H1 (cell line): ENCODE data around the gene NAT10. TPM values are rescaled to one million over a fixed set of nuclear protein-coding genes. Genes with fewer than 3 reads are reported as not detected.
"Not testable (repeated sequence)": the region's sequence is repeated elsewhere in the genome, so short reads cannot be mapped to it uniquely, and the experiment has no call there.

Experiments used
- CTCF ChIA-PET: fragments of 300-600 bp; sonication (Branson Sonifier 250); formaldehyde crosslinking; loops from one replicate; lab custom pipeline; 2021; ENCODE audit not compliant: partially characterized antibody; lab: Charles Lee
- POLR2A ChIA-PET: fragments of 300-600 bp; sonication (Branson Sonifier 250); formaldehyde crosslinking; loops from one replicate; lab custom pipeline; 2021; ENCODE audit warnings: inconsistent platforms; ENCODE audit not compliant: partially characterized antibody; lab: Charles Lee
- DNase-seq, 2 experiments: peaks; one replicate each; pipeline versions ENCODE4 v3.0.0 to v3.0.0-alpha.2; 2010 to 2022; ENCODE audit warnings: low spot score in 2 of 2, low read depth in 1 of 2, mixed read lengths in 1 of 2
- FAIRE-seq: peaks from 2 replicates; lab custom pipeline; 2011; peaks lifted over from hg19 to GRCh38; lab: Jason Lieb, UNC
- H2AFZ ChIP-seq: 2 replicates; pipeline ENCODE4 v1.8.1; 2012; ENCODE audit warnings: low read length, inconsistent platforms
- H2AK5ac ChIP-seq: 2 replicates; pipeline ENCODE4 v1.6.1; 2013; ENCODE audit warnings: low read depth, low read length
- H2BK120ac ChIP-seq: replicated peaks from 2 replicates; pipeline ENCODE3; 2013; ENCODE audit warnings: low read depth, low read length, inconsistent platforms
- H2BK12ac ChIP-seq: 2 replicates; pipeline ENCODE4 v1.6.1; 2013; ENCODE audit warnings: low read depth, low read length
- H2BK15ac ChIP-seq: 2 replicates; pipeline ENCODE4 v1.6.1; 2013; ENCODE audit warnings: low read length
- H2BK20ac ChIP-seq: 2 replicates; pipeline ENCODE4 v1.6.1; 2013; ENCODE audit warnings: low read length
- H2BK5ac ChIP-seq: 2 replicates; pipeline ENCODE4 v1.6.1; 2013; ENCODE audit warnings: low read depth, low read length
- H3K14ac ChIP-seq: 2 replicates; pipeline ENCODE4 v1.6.1; 2013; ENCODE audit warnings: inconsistent platforms; ENCODE audit not compliant: insufficient read length
- H3K18ac ChIP-seq: 2 replicates; pipeline ENCODE4 v1.6.1; 2013; ENCODE audit warnings: low read length; ENCODE audit errors: extremely low read depth
- H3K23ac ChIP-seq: 2 replicates; pipeline ENCODE4 v1.6.1; 2013; ENCODE audit warnings: inconsistent platforms; ENCODE audit not compliant: insufficient read length
- H3K23me2 ChIP-seq: 2 replicates; pipeline ENCODE4 v1.6.1; 2013; ENCODE audit warnings: low read depth, low read length
- H3K27ac ChIP-seq: 2 replicates; pipeline ENCODE4 v1.6.1; 2011; ENCODE audit warnings: low read depth, low read length, inconsistent platforms
- H3K27me3 ChIP-seq, 4 experiments: replicated peaks in 1 of 4; 1 replicate in 1 of 4; 2 replicates in 3 of 4; pipeline versions ENCODE4 v1.6.1 to v1.8.1; 2011 to 2013; ENCODE audit warnings: low read length in 3 of 4, mild to moderate bottlenecking in 3 of 4, inconsistent platforms in 2 of 4, mixed read lengths in 2 of 4, moderate library complexity in 1 of 4; ENCODE audit not compliant: control insufficient read depth in 3 of 4, insufficient read depth in 3 of 4; ENCODE audit errors: extremely low read depth in 1 of 4
- H3K36me3 ChIP-seq, 4 experiments: 2 replicates each; pipeline versions ENCODE4 v1.6.1 to v1.8.1; 2011 to 2013; ENCODE audit warnings: mild to moderate bottlenecking in 4 of 4, low read length in 3 of 4, moderate library complexity in 2 of 4, control low read depth in 1 of 4, inconsistent platforms in 1 of 4; ENCODE audit not compliant: insufficient read depth in 4 of 4, control insufficient read depth in 2 of 4
- H3K4ac ChIP-seq: replicated peaks from 2 replicates; pipeline ENCODE3; 2013; ENCODE audit warnings: low read length, low read depth, mixed read lengths, inconsistent platforms; ENCODE audit not compliant: insufficient read length
- H3K4me1 ChIP-seq, 4 experiments: replicated peaks in 1 of 4; 1 replicate in 1 of 4; 2 replicates in 3 of 4; pipeline versions ENCODE4 v1.6.1 to v1.8.1; 2011 to 2013; ENCODE audit warnings: low read length in 3 of 4, inconsistent platforms in 2 of 4, mixed read lengths in 1 of 4; ENCODE audit not compliant: insufficient read depth in 4 of 4, control insufficient read depth in 3 of 4
- H3K4me2 ChIP-seq, 2 experiments: 2 replicates each; pipeline versions ENCODE4 v1.6.1 to v1.8.1; 2011 to 2013; ENCODE audit warnings: low read depth in 2 of 2, low read length in 2 of 2, control low read depth in 1 of 2, inconsistent platforms in 1 of 2, mild to moderate bottlenecking in 1 of 2; ENCODE audit not compliant: insufficient read depth in 1 of 2
- H3K4me3 ChIP-seq, 4 experiments: fragments of 200-600, 300-600 bp in 1 of 4; sonication (generic), shearing (Covaris generic), sonication (Bioruptor Twin) in 1 of 4; 2 replicates each; pipeline versions ENCODE4 v1.5.1 to v1.8.1; 2011 to 2016; ENCODE audit warnings: low read length in 4 of 4, low read depth in 3 of 4, control low read depth in 2 of 4, inconsistent platforms in 2 of 4, mild to moderate bottlenecking in 2 of 4, mixed read lengths in 1 of 4, moderate library complexity in 1 of 4; ENCODE audit not compliant: insufficient read depth in 2 of 4; ENCODE audit errors: extremely low read depth in 1 of 4
- H3K56ac ChIP-seq: replicated peaks from 2 replicates; pipeline ENCODE3; 2013; ENCODE audit warnings: low read depth, mild to moderate bottlenecking, mixed read lengths, low read length, inconsistent platforms; ENCODE audit not compliant: insufficient read length
- H3K79me1 ChIP-seq: 2 replicates; pipeline ENCODE4 v1.6.1; 2013; ENCODE audit warnings: low read depth, low read length, control low read depth
- H3K79me2 ChIP-seq, 2 experiments: 2 replicates each; pipeline versions ENCODE4 v1.6.1 to v1.8.1; 2012 to 2013; ENCODE audit warnings: low read length in 2 of 2, mild to moderate bottlenecking in 2 of 2, inconsistent platforms in 1 of 2; ENCODE audit not compliant: insufficient read depth in 2 of 2, control insufficient read depth in 1 of 2
- H3K9ac ChIP-seq, 4 experiments: replicated peaks in 1 of 4; 1 replicate in 1 of 4; 2 replicates in 3 of 4; pipeline versions ENCODE4 v1.6.1 to v1.8.1; 2011 to 2013; ENCODE audit warnings: low read depth in 3 of 4, low read length in 3 of 4, control low read depth in 2 of 4, mild to moderate bottlenecking in 2 of 4, moderate library complexity in 2 of 4, inconsistent platforms in 1 of 4; ENCODE audit errors: extremely low read depth in 1 of 4
- H3K9me3 ChIP-seq, 2 experiments: 2 replicates each; pipeline versions ENCODE4 v1.6.1 to v1.8.1; 2012 to 2013; ENCODE audit warnings: mild to moderate bottlenecking in 2 of 2, moderate library complexity in 2 of 2, control low read depth in 1 of 2, inconsistent platforms in 1 of 2, low read depth in 1 of 2, low read length in 1 of 2, mixed read lengths in 1 of 2; ENCODE audit not compliant: insufficient read depth in 2 of 2
- H4K20me1 ChIP-seq, 2 experiments: replicated peaks in 1 of 2; 2 replicates each; pipeline versions ENCODE3 to v1.8.1; 2011 to 2013; ENCODE audit warnings: inconsistent platforms in 2 of 2, low read length in 2 of 2, mild to moderate bottlenecking in 1 of 2; ENCODE audit not compliant: insufficient read depth in 2 of 2, control insufficient read depth in 1 of 2
- H4K5ac ChIP-seq: 2 replicates; pipeline ENCODE4 v1.6.1; 2013; ENCODE audit warnings: low read length, low read depth, mixed read lengths, inconsistent platforms; ENCODE audit not compliant: insufficient read length
- H4K8ac ChIP-seq: 2 replicates; pipeline ENCODE4 v1.8.0; 2013; ENCODE audit warnings: mild to moderate bottlenecking, moderate library complexity, low read length, inconsistent platforms; ENCODE audit not compliant: insufficient read depth; ENCODE audit errors: extremely low read depth
- H4K91ac ChIP-seq: replicated peaks from 2 replicates; pipeline ENCODE3; 2013; ENCODE audit warnings: low read length, mixed read lengths, inconsistent platforms; ENCODE audit not compliant: insufficient read length
- SIN3A ChIP-seq, 2 experiments: IDR thresholded peaks in 1 of 2; conservative IDR thresholded peaks in 1 of 2; 2 replicates each; pipeline ENCODE4 v1.6.1; 2011 to 2012; ENCODE audit warnings: low read length in 2 of 2, improper control_type of control experiment in 1 of 2, low read depth in 1 of 2, mild to moderate bottlenecking in 1 of 2
- WGBS, 2 experiments: shearing (Covaris generic) in 1 of 2; methylation state at CpG; one replicate each; pipeline versions ENCODE4 v1.1.6 to v1.1.7; 2013 to 2015; ENCODE audit warnings: low lambda C conversion rate in 2 of 2, mixed read lengths in 2 of 2, inconsistent platforms in 1 of 2, low coverage in 1 of 2, missing lambda C conversion rate in 1 of 2; ENCODE audit not compliant: insufficient replicate concordance in 2 of 2, insufficient coverage in 1 of 2, insufficient read length in 1 of 2; ENCODE audit errors: extremely low coverage in 1 of 2, missing lambda C conversion rate in 1 of 2; 5-methylcytosine and 5-hydroxymethylcytosine counted together
- polyA plus RNA-seq, 7 experiments: library from polyadenylated mRNA; depleted of rRNA in 3 of 7; stranded (reverse) in 5 of 7; unstranded in 2 of 7; fragments of >200 nt in 5 of 7; fragments of 200-250 nt in 2 of 7; gene quantifications; 1 replicate in 5 of 7; 2 replicates in 1 of 7; 4 replicates in 1 of 7; pipeline versions ENCODE4 v1.2.1 to v1.2.3, GENCODE V29; 2011 to 2013; ENCODE audit warnings: missing spikeins in 2 of 7, mixed read lengths in 2 of 7
- total RNA-seq: library from RNA; stranded (reverse); fragmentation: NEBNext Ultra II Directional; extraction: Animal tissue kit (Norgen Biotek cat#: 25700); gene quantifications from 2 replicates; pipeline ENCODE4 v1.2.1, GENCODE V29; 2021
- TF ChIP-seq, protein P1 (sequence below), 3 experiments: IDR thresholded peaks; 1 replicate in 2 of 3; 2 replicates in 1 of 3; pipeline versions ENCODE4 v1.5.1 to v1.6.1; 2011; ENCODE audit warnings: low read length in 3 of 3, mild to moderate bottlenecking in 3 of 3, inconsistent platforms in 2 of 3, low read depth in 1 of 3, moderate library complexity in 1 of 3; ENCODE audit not compliant: insufficient read depth in 1 of 3; ENCODE audit errors: control extremely low read depth in 1 of 3
- TF ChIP-seq, protein P2 (sequence below): IDR thresholded peaks from 2 replicates; pipeline ENCODE4 v1.6.1; 2012; ENCODE audit warnings: inconsistent platforms

Gene NAT10
- total and polyA plus RNA-seq, 2 of the 8 experiments (the other 6 are each of a cell fraction or from before 2014, with no cell fraction given) = 66.3 to 89.6 TPM

DNA sequence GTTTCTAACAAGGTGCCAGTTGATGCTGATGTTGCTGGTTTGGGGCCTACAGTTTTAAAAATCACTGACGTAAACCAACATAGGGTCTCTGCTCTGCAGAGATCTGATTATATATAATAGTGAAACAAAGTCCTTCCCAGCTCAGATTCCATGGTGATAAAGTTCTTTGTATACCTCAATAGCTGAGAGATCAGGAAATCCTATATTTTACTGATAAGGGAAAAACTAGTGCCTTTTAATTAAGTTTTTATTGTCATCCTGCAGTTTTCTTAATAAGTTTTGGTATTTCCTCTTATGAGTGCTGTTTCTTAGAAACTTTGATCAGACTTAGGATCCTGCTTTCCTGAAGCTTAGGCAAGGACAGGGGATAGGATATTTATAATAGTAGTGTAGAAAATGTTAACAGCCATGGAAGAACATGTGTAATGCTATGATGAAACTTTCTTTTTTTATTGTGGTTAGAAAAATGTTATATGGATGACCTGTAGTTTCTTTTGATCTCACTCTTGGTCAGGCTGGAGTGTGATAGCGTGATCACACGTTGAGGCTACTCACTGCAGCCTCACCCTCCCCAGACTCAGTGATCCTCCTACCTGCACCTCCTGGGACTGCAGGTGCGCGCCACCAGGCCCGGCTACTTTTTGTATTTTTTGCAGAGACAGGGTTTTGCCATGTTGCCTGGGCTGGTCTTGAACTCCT lies 39.8 kb upstream of the NAT10 start (continued):
- TF ChIP-seq, protein P1, sequence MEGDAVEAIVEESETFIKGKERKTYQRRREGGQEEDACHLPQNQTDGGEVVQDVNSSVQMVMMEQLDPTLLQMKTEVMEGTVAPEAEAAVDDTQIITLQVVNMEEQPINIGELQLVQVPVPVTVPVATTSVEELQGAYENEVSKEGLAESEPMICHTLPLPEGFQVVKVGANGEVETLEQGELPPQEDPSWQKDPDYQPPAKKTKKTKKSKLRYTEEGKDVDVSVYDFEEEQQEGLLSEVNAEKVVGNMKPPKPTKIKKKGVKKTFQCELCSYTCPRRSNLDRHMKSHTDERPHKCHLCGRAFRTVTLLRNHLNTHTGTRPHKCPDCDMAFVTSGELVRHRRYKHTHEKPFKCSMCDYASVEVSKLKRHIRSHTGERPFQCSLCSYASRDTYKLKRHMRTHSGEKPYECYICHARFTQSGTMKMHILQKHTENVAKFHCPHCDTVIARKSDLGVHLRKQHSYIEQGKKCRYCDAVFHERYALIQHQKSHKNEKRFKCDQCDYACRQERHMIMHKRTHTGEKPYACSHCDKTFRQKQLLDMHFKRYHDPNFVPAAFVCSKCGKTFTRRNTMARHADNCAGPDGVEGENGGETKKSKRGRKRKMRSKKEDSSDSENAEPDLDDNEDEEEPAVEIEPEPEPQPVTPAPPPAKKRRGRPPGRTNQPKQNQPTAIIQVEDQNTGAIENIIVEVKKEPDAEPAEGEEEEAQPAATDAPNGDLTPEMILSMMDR (IDR thresholded peaks at IDR 0.05; ENCODE audit: control extremely low read depth in 1 of 3, insufficient read depth in 1 of 3, low read depth in 1 of 3, low read length in 3 of 3) = peak; percentile 31 to 49 (median 39)
- TF ChIP-seq, protein P2, sequence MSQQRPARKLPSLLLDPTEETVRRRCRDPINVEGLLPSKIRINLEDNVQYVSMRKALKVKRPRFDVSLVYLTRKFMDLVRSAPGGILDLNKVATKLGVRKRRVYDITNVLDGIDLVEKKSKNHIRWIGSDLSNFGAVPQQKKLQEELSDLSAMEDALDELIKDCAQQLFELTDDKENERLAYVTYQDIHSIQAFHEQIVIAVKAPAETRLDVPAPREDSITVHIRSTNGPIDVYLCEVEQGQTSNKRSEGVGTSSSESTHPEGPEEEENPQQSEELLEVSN = no peak
- no peak for TF ChIP-seq SIN3A (conservative IDR thresholded peaks at IDR 0.05 in 1 of 2, IDR thresholded peaks at IDR 0.05 in 1 of 2; ENCODE audit: low read depth in 1 of 2, low read length in 2 of 2)

DNA sequence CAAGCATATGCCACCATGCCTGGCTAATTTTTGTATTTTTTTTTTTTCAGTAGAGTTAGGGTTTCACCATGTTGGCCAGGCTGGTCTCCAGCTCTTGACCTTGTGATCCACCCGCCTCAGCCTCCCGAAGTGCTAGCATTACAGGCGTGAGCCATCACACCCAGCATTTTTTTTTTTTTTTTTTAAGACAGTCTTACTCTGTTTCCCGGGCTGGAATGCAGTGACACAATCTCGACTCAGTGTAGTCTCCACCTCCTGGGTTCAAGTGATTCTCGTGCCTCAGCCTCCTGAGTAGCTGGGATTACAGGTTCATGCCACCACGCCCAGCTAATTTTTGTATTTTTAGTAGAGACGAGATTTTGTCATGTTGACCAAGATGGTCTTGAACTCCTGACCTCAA lies 38.7 kb upstream of the NAT10 start:
- not testable (repeated sequence) for H4K91ac ChIP-seq, H3K9me3 ChIP-seq, H2BK5ac ChIP-seq, H3K4me2 ChIP-seq, H3K27me3 ChIP-seq, H3K23ac ChIP-seq, H3K4me1 ChIP-seq, H3K4ac ChIP-seq, FAIRE-seq, H2AFZ ChIP-seq, H2AK5ac ChIP-seq, H2BK15ac ChIP-seq, H2BK120ac ChIP-seq, H3K4me3 ChIP-seq, H3K79me1 ChIP-seq, H3K14ac ChIP-seq, H3K27ac ChIP-seq, H3K18ac ChIP-seq, H3K23me2 ChIP-seq, H3K9ac ChIP-seq, H2BK20ac ChIP-seq, DNase-seq, H4K5ac ChIP-seq, H4K8ac ChIP-seq, H2BK12ac ChIP-seq, H3K56ac ChIP-seq
- Histone ChIP-seq H3K79me2 (peaks cover 66 to 98% of the 10 kb centered on the region in 2 experiments), H4K20me1 (peaks cover 26 to 43% of the 10 kb centered on the region in 2 experiments), H3K36me3 (peaks cover 3 to 30% (median 9%) of the 10 kb centered on the region in 4 experiments; a peak in 7 of 8 replicates)
- ChIA-PET CTCF (interaction anchor here (0.6 to 2.6 kb wide), 12 partner anchors 9 to 81 kb away, joined by 3 to 12 read pairs (median 4); no protein-coding TSS in a partner anchor), POLR2A (interaction anchor here (0.6 to 16.5 kb wide), 3 partner anchors 11 to 76 kb away, joined by 4 to 176 read pairs (median 45); partner anchors contain the start of gene CAPRIN1)
- 91% methylated on average over 7 of the region's 8 CpGs; no CpG with 5 or more reads in 1 of the 2 experiments for WGBS, 2 experiments
